Activated naive CD8-positive, alpha-beta T cell treated with anti-CD3 and anti-CD28 coated beads, Interleukin-2, amount 10 ng/mL, durations not matched to agents 7 days and 5 days (primary cell): Measurements from ENCODE around the gene ZNF215. TPM values are rescaled to one million over a fixed set of nuclear protein-coding genes. Genes with fewer than 3 reads are reported as not detected.
"Not testable (repeated sequence)": the region's sequence is repeated elsewhere in the genome, so short reads cannot be mapped to it uniquely, and the experiment has no call there.

Experiments used
- ATAC-seq: fragments of 150-1000 bp; cut with Tn5 transposase; one replicate; pipeline ENCODE4 v1.10.0; 2021; ENCODE audit warnings: low read depth, moderate library complexity
- POLR2A ChIA-PET: fragments of 350-600 bp; sonication (Branson Sonifier 250); formaldehyde crosslinking; loops from one replicate; lab custom pipeline; 2021; ENCODE audit warnings: antibody characterized with exemption; lab: Charles Lee
- DNase-seq: peaks from one replicate; pipeline ENCODE4 v3.0.0; 2021
- H3K27ac Mint-ChIP-seq: one replicate; pipeline ENCODE4 v1.8.0; 2022; ENCODE audit warnings: mild to moderate bottlenecking, mixed read lengths
- H3K27me3 Mint-ChIP-seq: one replicate; pipeline ENCODE4 v1.8.0; 2022; ENCODE audit warnings: mild to moderate bottlenecking, moderate library complexity, mixed read lengths
- H3K36me3 Mint-ChIP-seq: one replicate; pipeline ENCODE4 v1.8.0; 2021; ENCODE audit warnings: mild to moderate bottlenecking, mixed read lengths
- H3K4me1 Mint-ChIP-seq: one replicate; pipeline ENCODE4 v1.8.0; 2021; ENCODE audit warnings: mixed read lengths
- H3K4me3 Mint-ChIP-seq: one replicate; pipeline ENCODE4 v1.8.0; 2022; ENCODE audit warnings: mild to moderate bottlenecking, moderate library complexity, mixed read lengths
- H3K9me3 Mint-ChIP-seq: one replicate; pipeline ENCODE4 v1.8.0; 2021; ENCODE audit warnings: mixed read lengths
- total RNA-seq, 2 experiments: library from RNA; stranded (reverse); gene quantifications; one replicate each; pipeline ENCODE4 v1.2.3, GENCODE V29; 2021

ZNF215 gene
- total RNA-seq, 2 experiments from 2014 or later: 0.91 to 1.1 TPM

GRCh38 chr11:6919698-6920097, 6.5 kb upstream of the ZNF215 start:
- POLR2A ChIA-PET: no interaction called here
- DNase-seq (no peak), ATAC-seq (no peak)
- Mint-ChIP-seq H3K36me3 (no peaks in the 10 kb centered on the region), H3K27ac (no peak overlapping the region), H3K27me3 (peaks cover 9% of the 10 kb centered on the region), H3K9me3 (no peaks in the 10 kb centered on the region), H3K4me3 (no peak overlapping the region), H3K4me1 (no peaks in the 10 kb centered on the region)

- no peaks in the 10 kb centered on the region for H3K9me3 Mint-ChIP-seq
- H3K27ac Mint-ChIP-seq: no peak within 1 kb of the TSS
- peaks cover 16% of the 10 kb centered on the region for H3K27me3 Mint-ChIP-seq
- POLR2A ChIA-PET: no interaction called here
- DNase-seq (no peak), ATAC-seq (no peak)
- no peak within 1 kb of the TSS for H3K4me3 Mint-ChIP-seq
- no peaks in the 10 kb centered on the region for H3K36me3 Mint-ChIP-seq
- H3K4me1 Mint-ChIP-seq: peaks cover 3% of the 10 kb centered on the region
These were observed 5.5 kb upstream of the ZNF215 start, which contains the start of gene OR2D3 for GRCh38 chr11:6920702-6921101. Gene OR2D3, plus strand, starts transcription at chr11:6921002. Its CDS starts 0 bp downstream, at chr11:6921002.

- Mint-ChIP-seq H3K27ac (no peak overlapping the region), H3K4me3 (no peak overlapping the region), H3K36me3 (no peaks in the 10 kb centered on the region), H3K27me3 (peaks cover 34% of the 10 kb centered on the region), H3K9me3 (no peaks in the 10 kb centered on the region), H3K4me1 (peaks cover 15% of the 10 kb centered on the region)
- no peak for ATAC-seq
- no peak for DNase-seq
- POLR2A ChIA-PET: no interaction called here
These were observed 1.1 kb upstream of the ZNF215 start for GRCh38 chr11:6925007-6925577.

GRCh38 chr11:6925636-6926207, 504 bp upstream of the ZNF215 start:
- Mint-ChIP-seq H3K36me3 (no peaks in the 10 kb centered on the region), H3K27ac (no peak overlapping the region), H3K4me3 (peak overlapping the region; percentile 83), H3K9me3 (no peaks in the 10 kb centered on the region), H3K4me1 (peaks cover 15% of the 10 kb centered on the region), H3K27me3 (peaks cover 34% of the 10 kb centered on the region)
- POLR2A ChIA-PET: interaction anchor here (0.9 kb wide), 1 partner anchor 563 kb away, joined by 3 read pairs; no protein-coding TSS in a partner anchor
- DNase-seq: no peak
- ATAC-seq: no peak

GRCh38 chr11:6927030-6927617, 898 bp downstream of the ZNF215 start:
- POLR2A ChIA-PET: no interaction called here
- DNase-seq: no peak
- peaks cover 29% of the 10 kb centered on the region for H3K27me3 Mint-ChIP-seq
- ATAC-seq: no peak
- H3K36me3 Mint-ChIP-seq: no peaks in the 10 kb centered on the region
- peaks cover 17% of the 10 kb centered on the region for H3K4me1 Mint-ChIP-seq
- peak overlapping the region; percentile 83 for H3K4me3 Mint-ChIP-seq
- no peak overlapping the region for H3K27ac Mint-ChIP-seq
- H3K9me3 Mint-ChIP-seq: no peaks in the 10 kb centered on the region

GRCh38 chr11:6928916-6929315, 2.7 kb downstream of the ZNF215 start:
- H3K9me3 Mint-ChIP-seq: no peaks in the 10 kb centered on the region
- no peak overlapping the region for H3K27ac Mint-ChIP-seq
- POLR2A ChIA-PET: no interaction called here
- ATAC-seq: no peak
- H3K36me3 Mint-ChIP-seq: no peaks in the 10 kb centered on the region
- peaks cover 29% of the 10 kb centered on the region for H3K27me3 Mint-ChIP-seq
- H3K4me3 Mint-ChIP-seq: no peak overlapping the region
- H3K4me1 Mint-ChIP-seq: peaks cover 23% of the 10 kb centered on the region
- DNase-seq: no peak

GRCh38 chr11:6931146-6931713, 5.0 kb downstream of the ZNF215 start:
- POLR2A ChIA-PET: no interaction called here
- ATAC-seq (no peak), DNase-seq (no peak)
- Mint-ChIP-seq H3K27ac (no peak overlapping the region), H3K27me3 (peaks cover 14% of the 10 kb centered on the region), H3K9me3 (no peaks in the 10 kb centered on the region), H3K4me1 (peaks cover 15% of the 10 kb centered on the region), H3K4me3 (no peak overlapping the region), H3K36me3 (no peaks in the 10 kb centered on the region)

- peaks cover 12% of the 10 kb centered on the region for H3K4me1 Mint-ChIP-seq
- H3K4me3 Mint-ChIP-seq: peak overlapping the region; percentile 8
- no peaks in the 10 kb centered on the region for H3K36me3 Mint-ChIP-seq
- DNase-seq (no peak), ATAC-seq (peak; percentile 47)
- peak overlapping the region; percentile 44 for H3K27ac Mint-ChIP-seq
- POLR2A ChIA-PET: no interaction called here
- no peaks in the 10 kb centered on the region for H3K9me3 Mint-ChIP-seq
- peaks cover 8% of the 10 kb centered on the region for H3K27me3 Mint-ChIP-seq
These were observed 5.9 kb downstream of the ZNF215 start for GRCh38 chr11:6932145-6932544.

- POLR2A ChIA-PET: no interaction called here
- ATAC-seq: no peak
- H3K36me3 Mint-ChIP-seq: no peaks in the 10 kb centered on the region
These were observed 15.7 kb downstream of the ZNF215 start for GRCh38 chr11:6941970-6942369.

GRCh38 chr11:6943131-6943530, 16.9 kb downstream of the ZNF215 start:
- H3K4me1 Mint-ChIP-seq: no peaks in the 10 kb centered on the region
- no peak for DNase-seq
- no peaks in the 10 kb centered on the region for H3K9me3 Mint-ChIP-seq
- H3K27me3 Mint-ChIP-seq: no peaks in the 10 kb centered on the region
- POLR2A ChIA-PET: no interaction called here
- no peaks in the 10 kb centered on the region for H3K36me3 Mint-ChIP-seq
- no peak overlapping the region for H3K4me3 Mint-ChIP-seq
- no peak for ATAC-seq
- H3K27ac Mint-ChIP-seq: no peak overlapping the region

More at GRCh38 chr11:6941970-6942369, 15.7 kb downstream of the ZNF215 start:
- Mint-ChIP-seq H3K9me3 (no peaks in the 10 kb centered on the region), H3K4me3 (no peak overlapping the region), H3K27ac (no peak overlapping the region), H3K27me3 (no peaks in the 10 kb centered on the region), H3K4me1 (no peaks in the 10 kb centered on the region)
- no peak for DNase-seq

- DNase-seq, ATAC-seq, H3K36me3 Mint-ChIP-seq, H3K27me3 Mint-ChIP-seq, POLR2A ChIA-PET, H3K4me3 Mint-ChIP-seq, H3K9me3 Mint-ChIP-seq, H3K4me1 Mint-ChIP-seq, H3K27ac Mint-ChIP-seq: not testable (repeated sequence)
These were observed 28.0 kb downstream of the ZNF215 start for GRCh38 chr11:6954248-6954647.

GRCh38 chr11:6962141-6962540, 35.9 kb downstream of the ZNF215 start:
- Mint-ChIP-seq H3K4me3 (no peak overlapping the region), H3K36me3 (no peaks in the 10 kb centered on the region), H3K4me1 (no peaks in the 10 kb centered on the region), H3K9me3 (no peaks in the 10 kb centered on the region), H3K27ac (no peak overlapping the region), H3K27me3 (no peaks in the 10 kb centered on the region)
- DNase-seq: no peak
- no peak for ATAC-seq
- POLR2A ChIA-PET: no interaction called here

- POLR2A ChIA-PET: no interaction called here
- no peak overlapping the region for H3K27ac Mint-ChIP-seq
- DNase-seq (no peak), ATAC-seq (no peak)
- no peaks in the 10 kb centered on the region for H3K4me1 Mint-ChIP-seq
- no peaks in the 10 kb centered on the region for H3K27me3 Mint-ChIP-seq
- no peak overlapping the region for H3K4me3 Mint-ChIP-seq
- no peaks in the 10 kb centered on the region for H3K36me3 Mint-ChIP-seq
- H3K9me3 Mint-ChIP-seq: no peaks in the 10 kb centered on the region
These were observed 36.4 kb downstream of the ZNF215 start for GRCh38 chr11:6962673-6963072.

- ATAC-seq (no peak), DNase-seq (no peak)
- Mint-ChIP-seq H3K36me3 (no peaks in the 10 kb centered on the region), H3K27ac (no peak overlapping the region), H3K4me3 (no peak overlapping the region), H3K27me3 (no peaks in the 10 kb centered on the region), H3K4me1 (no peaks in the 10 kb centered on the region), H3K9me3 (peaks cover 3% of the 10 kb centered on the region)
- POLR2A ChIA-PET: no interaction called here
These were observed 42.6 kb downstream of the ZNF215 start for GRCh38 chr11:6968816-6969215.
